HG02970 (cell line): Measurements from ENCODE around the gene RNF146.
"Not testable (repeated sequence)": the region's sequence is repeated elsewhere in the genome, so short reads cannot be mapped to it uniquely, and the experiment has no call there.

Source experiments
- ATAC-seq: cut with Tn5 transposase; IDR thresholded peaks from one replicate; pipeline ENCODE4 v1.9.1; 2021; ENCODE audit warnings: mild to moderate bottlenecking, moderate library complexity, moderate number of reproducible peaks; ENCODE audit not compliant: unreplicated experiment, low FRiP score

The RNF146 gene

DNA sequence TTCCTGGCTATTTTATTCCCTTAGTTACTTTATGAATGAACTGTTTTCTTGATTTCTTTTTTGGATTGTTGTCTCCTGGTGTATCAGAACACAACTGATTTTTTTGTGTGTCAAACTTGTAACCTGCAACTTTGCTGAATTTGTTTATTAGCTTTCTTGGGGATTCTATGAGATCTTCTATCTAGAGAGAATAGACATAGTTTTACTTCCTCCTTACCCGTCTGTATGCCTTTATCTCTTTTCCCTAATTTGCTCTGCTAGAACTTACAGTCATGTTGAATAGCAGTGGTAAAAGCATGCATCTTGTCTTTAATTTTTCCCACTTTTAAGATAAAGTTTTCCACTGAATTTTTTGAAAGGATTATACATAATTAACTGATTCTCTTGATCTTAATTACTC, 13.2 kb downstream of the RNF146 start:
- ATAC-seq = no peak

DNA sequence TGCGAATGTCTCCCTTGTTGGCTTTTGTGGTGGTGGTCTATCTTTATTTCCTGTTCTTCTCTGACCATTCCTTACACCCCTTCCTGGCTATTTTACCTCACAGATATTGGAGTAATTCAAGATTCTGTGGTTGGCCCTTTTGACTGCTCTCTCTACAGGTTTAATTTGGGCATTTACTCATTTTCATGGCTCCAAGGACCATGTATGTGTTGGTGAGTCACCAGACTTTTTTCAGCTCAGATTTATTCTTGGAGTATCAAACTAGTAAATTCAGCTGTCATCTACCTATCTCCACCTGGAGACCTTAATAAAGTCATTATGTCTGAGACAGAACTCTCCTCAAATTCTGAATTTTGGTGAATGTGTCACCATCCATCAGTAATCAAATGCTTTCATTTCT, 15.5 kb downstream of the RNF146 start:
- no peak for ATAC-seq

DNA sequence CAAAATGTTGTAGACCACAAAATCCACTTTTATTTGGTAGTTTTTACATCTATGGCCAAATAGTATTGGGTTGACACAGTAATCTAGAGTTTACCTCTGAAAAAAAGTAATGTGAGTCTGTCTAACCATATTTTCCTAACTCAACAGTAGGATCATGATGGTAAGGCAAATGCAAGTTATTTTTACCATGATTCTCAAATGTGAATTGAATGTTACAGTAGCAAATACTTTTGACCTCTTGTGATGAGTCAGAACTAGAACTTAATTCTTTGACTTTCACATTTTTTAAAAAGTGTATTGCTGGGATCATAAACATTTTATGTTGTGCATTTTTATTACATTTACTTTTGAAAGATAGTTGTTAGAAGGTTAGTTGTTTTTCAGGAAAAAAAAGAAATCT, 22.0 kb downstream of the RNF146 start:
- no peak for ATAC-seq

DNA sequence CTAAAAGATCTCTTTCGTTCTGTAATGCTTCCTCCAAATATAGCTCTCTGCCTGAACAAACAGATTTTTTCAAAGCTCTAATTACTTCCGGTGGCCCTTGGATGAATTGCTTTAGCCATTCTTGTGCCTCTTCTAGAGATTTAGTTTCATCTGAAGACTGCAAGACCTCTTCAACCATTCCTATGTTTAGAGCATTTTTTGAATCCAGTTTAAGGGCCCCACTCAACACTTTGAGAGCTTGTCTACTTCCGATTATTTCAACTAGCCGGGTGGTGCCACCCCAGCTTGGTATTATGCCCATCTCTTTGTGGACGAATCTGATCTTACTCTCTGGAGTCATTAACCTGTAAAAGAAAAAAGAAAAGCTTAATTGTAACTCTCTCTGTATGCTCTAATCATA, 23.3 kb downstream of the RNF146 start:
- no peak for ATAC-seq

DNA sequence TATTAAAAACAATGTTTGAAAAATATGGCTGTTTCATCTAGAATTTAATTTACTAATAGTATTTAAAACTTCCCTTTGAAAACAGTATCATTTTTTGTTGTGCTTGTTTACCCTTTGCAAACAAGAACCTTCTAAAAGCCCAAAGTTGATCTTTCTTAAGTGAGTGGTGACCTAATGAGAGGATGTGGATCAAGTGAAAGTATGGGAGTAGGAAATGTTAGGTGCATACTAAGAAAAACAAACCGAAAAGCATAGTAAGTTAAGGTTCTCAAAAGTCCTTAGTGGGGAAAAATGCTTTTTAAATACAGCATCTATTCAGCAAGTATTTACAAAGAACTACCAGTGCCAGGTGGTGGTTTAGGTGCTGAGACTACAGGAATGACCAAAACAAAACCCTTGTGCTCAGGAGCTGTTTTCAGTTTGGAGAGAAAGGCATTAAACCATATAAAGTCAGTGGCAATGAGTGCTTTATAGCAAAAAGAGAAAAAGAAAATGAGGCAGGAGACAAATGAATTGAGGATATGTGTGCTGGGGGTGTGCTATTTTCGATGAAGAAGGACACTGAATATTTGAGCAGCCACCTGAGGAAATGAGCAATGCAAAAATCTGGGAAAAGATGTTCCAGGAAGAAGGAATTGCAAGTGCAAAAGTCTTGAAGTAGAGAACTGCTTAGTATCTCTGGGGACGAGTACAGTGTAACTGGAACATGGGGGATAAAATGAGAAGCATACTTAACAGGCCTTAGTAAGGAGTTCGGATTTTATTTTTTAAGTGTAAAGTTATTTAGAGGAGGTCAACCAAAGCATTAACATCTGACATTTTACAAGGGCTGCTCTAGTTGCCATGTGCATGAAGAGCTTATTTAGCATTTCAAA, 24.0 kb downstream of the RNF146 start:
- ATAC-seq = no peak

DNA sequence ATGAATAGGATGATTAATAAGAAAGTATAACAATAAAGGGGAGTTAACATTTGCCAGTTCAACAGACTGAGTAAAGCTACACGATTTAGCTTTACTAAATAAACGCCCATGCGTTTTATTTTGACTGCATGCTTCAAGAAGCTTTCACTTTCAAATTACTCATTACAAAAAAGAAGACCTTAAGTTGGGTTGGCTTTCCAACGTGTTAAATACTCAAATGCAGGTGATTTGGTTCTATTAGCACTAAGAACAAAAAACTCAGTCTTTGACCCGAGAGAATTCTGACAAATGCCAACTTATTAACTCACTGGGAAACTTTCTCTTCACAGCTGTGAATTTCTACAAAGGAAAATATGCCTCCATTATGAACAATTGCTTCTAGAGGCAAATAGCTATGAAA, 24.8 kb downstream of the RNF146 start:
- peak; percentile 83 for ATAC-seq

DNA sequence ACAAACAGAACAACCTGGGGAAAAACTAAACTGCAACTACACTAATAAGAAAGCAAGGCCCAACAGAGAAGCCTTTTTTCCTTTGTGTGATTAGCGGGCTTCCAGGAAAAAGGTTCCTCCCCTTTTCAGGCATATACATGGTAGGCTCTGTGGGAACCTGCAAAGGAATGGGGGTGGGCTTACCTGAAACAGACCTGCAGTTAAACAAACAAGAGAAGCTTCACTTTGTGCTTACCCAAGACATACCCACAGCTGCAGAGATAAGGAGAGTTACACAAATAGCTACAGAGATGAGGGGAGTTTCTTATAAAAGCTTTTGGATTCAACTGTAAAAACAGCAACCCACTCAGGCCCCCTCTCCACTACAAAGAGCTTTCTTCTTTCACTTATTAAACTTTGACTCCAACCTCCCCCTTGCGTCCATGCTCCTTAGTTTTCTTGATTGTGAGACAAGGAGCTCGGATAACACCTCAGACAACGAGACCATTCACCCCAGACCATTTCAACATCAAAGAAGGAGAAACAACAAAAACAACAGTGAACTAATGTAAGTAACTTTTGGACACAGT, 30.9 kb downstream of the RNF146 start:
- no peak for ATAC-seq

DNA sequence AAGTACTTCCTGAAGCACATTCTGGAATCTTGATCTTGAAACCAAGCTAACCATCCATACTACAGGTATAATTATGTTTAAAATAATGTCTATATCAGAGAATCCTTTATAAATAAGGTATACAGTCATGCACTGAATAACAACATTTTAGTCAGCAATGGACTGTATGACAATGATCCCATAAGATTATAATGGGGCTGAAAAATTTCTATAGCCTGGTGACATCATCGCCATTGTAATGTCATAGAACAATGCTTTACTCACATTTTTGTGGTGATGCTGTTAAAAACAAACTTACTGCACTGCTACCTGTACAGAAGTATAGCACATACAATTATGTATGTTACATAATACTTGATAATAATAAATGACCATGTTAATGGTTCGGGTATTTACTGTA, 31.8 kb downstream of the RNF146 start:
- ATAC-seq = no peak

DNA sequence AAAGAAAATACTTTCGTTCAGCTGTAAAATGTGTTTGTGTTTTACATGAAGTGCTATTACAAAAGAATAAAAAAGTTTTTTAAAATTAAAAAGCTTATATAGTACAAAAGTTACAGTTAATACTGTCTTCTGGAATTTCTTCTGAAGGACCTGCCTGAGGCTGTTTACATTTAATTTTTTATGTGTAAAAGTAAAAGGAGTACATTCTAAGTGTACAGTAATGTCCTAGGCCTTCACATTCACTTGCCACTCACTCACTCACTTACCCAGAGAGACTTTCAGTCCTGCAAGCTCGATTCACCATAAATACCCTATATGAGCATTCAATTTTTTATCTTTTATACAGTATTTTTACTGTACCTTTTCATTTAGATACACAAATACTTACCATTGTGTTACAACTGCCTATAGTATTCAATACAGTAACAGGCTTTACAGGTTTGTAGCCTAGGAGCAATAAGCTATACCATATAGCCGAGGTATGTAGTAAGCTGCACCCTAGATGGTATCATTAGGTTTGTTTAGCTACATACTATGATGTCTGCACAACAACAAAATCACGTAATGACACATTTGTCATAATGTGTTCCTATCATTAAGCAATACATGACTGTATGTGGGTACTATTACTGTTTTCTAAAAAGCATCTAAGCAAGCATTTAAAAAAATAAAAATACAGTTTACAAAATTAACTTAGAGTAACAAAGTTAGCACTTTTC, 33.0 kb downstream of the RNF146 start:
- no peak for ATAC-seq

DNA sequence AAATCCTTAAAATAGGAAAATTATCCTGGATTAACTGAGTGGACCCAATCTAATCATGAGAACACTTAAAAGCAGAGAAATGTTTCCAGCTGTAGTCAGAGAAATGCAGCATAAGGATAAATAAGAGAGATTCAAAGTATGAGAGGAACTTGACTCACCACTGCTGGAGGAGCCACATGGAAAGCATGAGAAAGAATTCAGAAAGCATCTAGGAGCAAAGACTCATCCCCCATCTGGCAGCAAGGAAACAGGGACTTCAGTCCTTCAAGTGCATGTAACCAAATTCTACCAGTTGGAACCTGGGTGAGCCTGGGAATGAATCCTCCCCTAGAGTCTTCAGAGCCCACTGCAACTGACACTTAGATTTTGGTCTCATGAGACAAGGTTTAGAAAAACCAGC, 33.7 kb downstream of the RNF146 start:
- ATAC-seq = no peak

DNA sequence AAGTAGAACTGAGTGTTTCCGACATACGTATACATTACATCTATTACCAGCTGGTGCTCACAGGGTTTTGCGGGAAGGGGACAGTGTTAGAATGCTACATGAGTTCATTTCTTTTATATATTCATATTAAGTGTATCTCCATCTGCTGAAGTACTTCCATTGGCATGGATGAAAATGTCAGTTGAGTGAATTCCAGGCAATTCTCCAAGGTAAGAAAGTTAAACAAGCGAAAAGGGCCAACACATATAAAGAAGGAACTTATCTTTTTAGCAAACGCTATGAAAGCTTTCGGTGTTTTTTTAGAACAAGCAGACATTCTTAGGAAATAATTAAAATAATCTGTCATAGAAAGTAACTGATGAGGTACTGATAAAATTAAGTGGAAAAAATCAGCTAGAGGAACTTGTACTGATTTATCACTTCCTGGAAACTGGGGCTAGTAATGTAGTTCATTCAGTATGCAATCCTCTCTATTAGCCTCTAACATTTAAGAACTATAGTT, 34.6 kb downstream of the RNF146 start:
- ATAC-seq = no peak

DNA sequence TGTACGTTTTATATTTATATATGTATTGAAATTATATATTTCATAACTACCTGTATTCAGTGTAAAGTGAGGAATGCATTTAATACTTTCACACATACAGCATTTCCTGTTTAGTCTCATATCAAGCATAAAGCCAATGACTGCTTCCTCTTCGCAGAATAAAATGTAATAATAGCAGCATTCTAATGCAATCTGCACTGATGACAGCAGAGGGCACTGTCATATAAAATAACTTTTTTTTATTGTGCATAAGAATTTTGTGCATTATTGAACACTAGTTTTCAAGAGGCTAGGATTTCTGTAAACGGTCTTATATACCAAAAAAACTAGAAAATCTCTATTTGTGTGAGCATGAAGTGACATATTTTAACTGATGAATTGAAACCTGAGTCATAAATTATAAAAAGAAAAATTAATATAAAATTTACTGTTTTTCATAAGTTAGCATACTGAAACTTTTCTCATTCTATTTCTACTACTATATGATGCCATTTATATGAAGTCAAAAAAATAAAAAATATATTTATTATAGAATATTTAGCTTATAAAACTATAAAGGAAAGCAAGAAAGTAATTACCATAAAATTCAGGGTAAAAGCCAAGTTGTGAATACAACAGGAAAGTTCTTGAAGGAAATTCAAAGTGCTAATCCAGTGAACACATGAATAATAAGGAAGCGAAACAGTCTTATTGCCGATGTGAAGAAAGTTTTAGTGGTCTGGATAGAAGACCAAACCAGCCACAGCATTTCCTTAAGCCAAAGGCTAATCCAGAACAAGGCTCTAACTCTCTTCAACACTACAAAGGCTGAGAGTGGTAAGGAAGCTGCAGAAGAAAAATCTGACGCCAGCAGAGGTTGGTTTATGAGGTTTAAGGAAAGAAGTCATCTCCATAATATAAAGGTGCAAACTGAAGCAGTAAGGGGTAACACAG, 36.3 kb downstream of the RNF146 start:
- ATAC-seq = no peak

DNA sequence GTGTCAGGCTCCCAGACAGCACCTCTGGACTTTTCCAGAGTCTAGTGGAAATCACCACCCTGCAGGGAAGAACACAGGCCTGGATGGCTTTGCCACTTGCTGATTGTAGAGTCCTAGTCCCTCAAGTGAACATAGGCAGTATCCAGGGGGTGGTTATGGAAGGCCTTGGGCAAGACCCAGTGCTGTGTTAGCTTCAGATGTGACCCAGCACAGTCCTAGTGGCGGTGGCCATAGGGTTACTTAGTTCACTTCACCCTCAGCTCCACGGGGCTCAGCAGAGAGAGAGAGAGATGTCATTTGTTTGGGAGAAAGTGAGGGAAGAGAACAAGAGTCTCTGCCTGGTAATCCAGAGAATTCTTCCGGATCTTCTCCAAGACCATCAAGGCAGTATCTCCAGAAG, 37.3 kb downstream of the RNF146 start:
- no peak for ATAC-seq

DNA sequence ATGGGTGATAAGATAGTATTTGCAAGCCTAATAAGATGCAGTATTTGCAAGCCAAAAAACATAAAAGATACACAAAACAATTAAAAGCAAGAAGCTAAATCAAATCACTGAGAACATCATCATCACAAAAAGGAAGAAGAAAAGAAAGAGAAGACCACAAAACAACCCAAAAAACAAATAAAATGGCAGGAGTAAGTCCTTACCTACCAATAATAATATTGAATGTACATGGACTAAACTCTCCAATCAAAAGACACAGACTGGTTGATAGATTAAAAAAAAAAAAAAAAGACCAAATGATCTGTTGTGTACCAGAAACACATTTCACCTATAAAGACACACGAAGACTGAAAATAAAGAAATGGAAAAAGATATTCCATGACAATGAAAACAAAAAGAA, 39.1 kb downstream of the RNF146 start:
- ATAC-seq = no peak

DNA sequence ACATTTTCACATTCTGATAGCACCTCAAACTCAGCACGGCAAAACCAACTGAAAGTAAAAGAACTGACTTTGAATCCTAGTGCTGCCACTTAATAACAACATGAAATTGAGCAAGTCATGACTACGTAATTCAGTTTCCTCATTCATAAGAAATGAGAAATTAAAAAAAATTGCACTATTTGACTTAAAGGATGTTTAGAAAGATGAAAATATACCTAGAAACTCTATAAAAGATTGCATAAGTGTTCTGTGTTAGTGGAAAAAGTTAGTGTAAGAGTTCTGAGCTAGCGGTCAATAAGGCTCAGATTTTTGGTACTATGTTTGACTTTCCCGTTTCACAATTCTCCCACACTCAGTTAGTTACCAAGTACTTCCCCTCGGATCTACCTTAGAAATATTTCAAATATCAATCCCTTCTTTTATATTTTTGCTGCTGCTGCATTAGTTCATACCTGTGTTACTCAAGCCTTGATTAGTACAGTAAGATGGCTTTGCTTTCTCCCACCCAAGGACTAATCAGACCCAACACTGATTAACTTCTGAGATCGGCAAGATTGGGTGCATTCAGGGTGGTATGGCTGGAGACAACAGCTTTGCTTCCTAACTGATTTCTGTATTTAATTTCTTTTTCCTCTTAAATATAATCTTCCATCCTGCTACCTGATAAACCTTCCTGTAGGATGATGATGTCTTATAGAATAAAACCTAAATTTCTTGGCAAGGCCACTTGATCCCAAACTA, 50.9 kb downstream of the RNF146 start:
- no peak for ATAC-seq

DNA sequence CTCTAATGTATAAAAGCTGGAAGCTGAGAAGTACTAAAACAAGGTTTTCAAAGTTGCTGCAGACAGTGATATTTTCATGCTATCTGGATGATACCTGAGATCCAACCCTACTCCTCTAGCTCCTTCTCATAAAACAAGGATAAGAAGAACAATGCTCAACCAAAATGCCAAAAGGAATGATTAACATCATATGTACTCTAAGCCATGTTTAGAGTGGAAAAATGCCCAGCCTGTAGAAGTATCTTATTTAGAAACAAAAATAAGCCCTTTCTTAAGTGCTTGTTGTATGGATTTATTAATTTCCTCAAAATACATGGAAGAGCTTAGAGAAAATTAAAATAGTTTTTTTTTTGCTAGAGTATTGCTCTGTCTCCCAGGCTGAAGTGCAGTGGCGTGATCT, 53.0 kb downstream of the RNF146 start:
- ATAC-seq = no peak

DNA sequence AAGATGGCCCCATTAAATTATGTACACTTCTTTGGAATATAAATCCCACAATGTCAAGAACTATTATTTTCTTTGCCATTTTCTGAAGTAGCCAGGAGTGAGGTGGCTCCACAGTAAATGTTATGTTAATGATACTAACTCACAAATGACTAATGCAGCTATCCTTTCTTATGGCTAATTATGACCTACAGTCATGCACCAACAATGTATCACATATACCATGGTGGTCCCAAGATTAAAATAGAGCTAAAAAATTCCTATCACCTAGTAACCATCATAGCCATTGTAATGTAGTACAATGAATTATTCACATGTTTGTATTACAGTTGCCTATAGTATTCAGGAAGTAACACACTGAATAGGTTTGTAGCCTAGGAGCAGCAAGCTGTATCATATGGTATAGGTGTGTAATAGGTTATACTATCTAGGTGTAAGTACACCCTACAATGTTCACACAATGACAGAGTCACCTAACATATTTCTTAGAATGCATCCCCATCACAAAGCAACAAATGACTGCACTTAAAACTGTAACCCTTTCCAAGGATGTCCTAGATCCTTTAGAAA, 61.5 kb downstream of the RNF146 start:
- ATAC-seq = no peak

DNA sequence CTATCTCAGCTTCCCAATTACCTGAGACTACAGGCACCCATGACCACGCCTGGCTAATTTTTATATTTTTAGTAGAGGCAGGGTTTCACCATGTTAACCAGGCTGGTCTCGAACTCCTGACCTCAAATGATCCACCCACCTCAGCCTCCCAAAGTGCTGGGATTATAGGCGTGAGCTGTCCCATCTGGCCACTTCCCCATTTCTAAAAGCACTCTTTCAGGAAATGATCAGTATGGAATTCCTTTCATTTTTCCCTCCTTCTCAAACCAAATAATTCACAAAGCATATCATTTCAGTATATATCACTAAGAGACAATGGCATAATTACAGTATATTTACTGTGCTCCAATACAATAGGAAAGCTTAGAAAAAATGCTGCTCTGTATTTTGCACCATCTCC, 64.6 kb downstream of the RNF146 start:
- ATAC-seq = not testable (repeated sequence)

DNA sequence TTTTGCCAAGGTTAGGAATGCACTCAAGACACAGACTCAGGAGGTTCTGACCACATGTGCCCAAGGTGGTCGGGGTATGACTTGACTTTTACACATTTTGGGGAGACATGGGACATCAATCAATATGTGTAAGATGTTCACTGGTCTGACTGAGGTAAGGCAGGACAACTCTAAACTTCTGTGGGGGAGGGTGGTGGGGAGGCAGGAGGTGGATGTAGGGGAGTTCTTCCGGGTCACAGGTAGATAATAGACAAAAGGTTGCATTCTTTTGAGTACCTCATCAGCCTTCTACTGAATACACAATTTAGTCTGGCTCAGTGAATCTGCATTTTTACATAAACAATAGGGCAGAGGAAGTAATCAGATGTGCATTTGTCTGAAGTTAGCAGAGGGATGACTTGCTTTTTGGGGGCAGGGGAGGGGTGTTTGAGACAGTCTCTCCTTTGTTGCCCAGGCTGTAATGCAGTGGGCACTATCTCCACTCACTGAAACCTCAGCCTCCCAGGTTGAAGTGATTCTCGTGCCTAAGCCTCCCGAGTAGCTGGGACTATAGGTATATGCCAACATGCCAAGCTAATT, 65.8 kb downstream of the RNF146 start:
- no peak for ATAC-seq
